Gastroesophageal sphincter (tissue), 3 donors: ENCODE data around the gene C1QL3.
A peak's percentile ranks its signal among the peaks of the same experiment; 100 is the strongest.

Source experiments
- CTCF ChIP-seq, 4 experiments: fragments of 200-600 bp in 2 of 4; fragments of 450-650 bp in 2 of 4; sonication (generic) in 1 of 4; IDR thresholded peaks; one replicate each; pipeline ENCODE4 v1.5.1; 2017 to 2019; ENCODE audit warnings: antibody characterized with exemption in 4 of 4, mild to moderate bottlenecking in 2 of 4, moderate library complexity in 2 of 4
- EP300 ChIP-seq: sonication (generic); formaldehyde crosslinking; IDR thresholded peaks from one replicate; pipeline ENCODE4 v1.6.1; 2017; ENCODE audit warnings: antibody characterized with exemption, mild to moderate bottlenecking
- POLR2A ChIP-seq, 2 donors: fragments of 450-650 bp; IDR thresholded peaks; one replicate each; pipeline ENCODE4 v1.6.1; 2017; ENCODE audit warnings: antibody characterized with exemption in 2 of 2, mild to moderate bottlenecking in 2 of 2, moderate library complexity in 1 of 2
- POLR2AphosphoS5 ChIP-seq: sonication (generic); formaldehyde crosslinking; IDR thresholded peaks from one replicate; pipeline ENCODE4 v1.6.1; 2017; ENCODE audit warnings: antibody characterized with exemption

GRCh38 chr10:16545116-16545736, 23.5 kb upstream of the C1QL3 start:
- TF ChIP-seq POLR2AphosphoS5 (no peak), CTCF (IDR thresholded peaks at IDR 0.05) (peak in 2 of 4 experiments; percentile 16 to 49), POLR2A (IDR thresholded peaks at IDR 0.05) (no peak), EP300 (no peak)
